GM18907 (cell line): ENCODE results near the gene ACSS1.
A peak's percentile ranks its signal among the peaks of the same experiment; 100 is the strongest.

Experiments
- ATAC-seq: cut with Tn5 transposase; IDR thresholded peaks from one replicate; pipeline ENCODE4 v1.9.1; 2021; ENCODE audit warnings: mild to moderate bottlenecking, moderate library complexity; ENCODE audit not compliant: unreplicated experiment

ACSS1 gene

DNA sequence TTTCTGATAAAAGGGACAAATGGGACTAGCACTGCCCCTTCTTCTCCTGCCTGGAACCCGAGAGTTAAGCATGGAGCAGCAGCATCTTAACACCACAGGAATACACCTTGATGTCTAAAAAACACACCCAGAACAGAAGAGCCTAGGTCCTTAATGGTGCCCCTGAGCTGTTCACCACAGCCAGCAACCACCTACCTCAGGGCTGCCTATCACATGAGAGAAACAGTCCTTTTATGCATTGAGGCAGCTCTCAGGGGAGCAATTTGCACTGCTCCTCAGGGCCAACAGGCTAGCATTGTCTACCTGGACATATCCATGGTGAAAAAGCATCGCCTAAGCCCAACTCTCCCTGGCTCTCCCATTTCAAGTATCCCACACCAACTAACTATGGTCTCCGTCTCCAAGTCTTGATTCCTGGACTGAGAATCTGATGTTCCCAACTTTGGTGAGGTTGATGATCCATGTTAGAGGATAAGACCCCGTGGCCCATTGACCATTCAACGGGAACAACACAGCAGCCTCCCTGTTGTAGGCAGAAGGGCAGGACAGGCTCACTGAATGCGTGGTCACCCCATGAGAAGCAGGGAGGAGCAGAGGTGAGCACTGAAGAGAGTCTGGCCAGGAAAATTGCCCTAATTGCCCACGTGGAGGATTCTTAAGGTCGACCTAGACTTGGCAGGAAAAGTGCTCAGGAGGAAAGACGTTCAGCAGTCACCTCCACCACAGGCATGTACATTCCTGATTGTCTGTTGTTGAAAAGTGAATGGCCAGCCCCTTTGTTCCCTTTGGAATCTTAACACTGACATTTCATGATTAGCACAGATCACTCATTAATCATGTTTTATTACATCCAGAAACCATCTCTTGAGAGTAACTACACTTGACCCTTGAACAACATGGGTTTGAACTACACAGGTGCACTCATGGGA, 61.2 kb downstream of the ACSS1 start:
- ATAC-seq = no peak

DNA sequence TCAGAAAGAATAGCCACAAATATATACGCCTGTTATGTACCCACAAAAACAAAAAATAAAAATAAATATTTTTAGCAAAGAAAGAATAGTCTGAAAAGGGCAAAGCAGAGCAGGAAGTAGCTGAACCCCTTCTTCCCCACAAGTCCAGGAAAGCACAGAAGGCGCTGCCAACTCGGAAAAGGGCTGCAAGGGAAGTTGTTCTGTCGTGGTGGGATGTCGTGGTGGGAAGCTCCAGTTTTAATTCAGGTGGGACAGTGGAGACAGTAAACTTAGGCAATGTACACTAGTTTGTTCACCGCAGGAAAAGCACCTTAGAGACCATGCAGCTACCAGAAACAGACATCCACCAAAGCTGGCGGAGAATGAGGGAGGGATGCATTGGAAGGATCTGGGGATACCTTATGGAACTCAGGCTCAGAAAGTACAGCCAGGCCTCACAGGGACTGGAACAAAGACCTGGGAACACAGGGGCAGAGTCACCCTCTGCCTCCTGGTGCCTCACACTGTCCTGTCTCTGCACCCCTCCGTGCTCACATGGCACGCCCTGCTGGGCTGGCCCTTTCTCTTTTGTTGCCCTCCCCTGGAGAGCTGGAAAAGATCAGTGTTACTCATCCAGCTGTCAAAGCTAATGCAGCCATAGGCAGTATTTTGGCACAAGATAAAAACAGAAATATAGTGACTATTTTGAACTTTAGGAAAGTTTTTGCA, 62.0 kb downstream of the ACSS1 start:
- no peak for ATAC-seq

DNA sequence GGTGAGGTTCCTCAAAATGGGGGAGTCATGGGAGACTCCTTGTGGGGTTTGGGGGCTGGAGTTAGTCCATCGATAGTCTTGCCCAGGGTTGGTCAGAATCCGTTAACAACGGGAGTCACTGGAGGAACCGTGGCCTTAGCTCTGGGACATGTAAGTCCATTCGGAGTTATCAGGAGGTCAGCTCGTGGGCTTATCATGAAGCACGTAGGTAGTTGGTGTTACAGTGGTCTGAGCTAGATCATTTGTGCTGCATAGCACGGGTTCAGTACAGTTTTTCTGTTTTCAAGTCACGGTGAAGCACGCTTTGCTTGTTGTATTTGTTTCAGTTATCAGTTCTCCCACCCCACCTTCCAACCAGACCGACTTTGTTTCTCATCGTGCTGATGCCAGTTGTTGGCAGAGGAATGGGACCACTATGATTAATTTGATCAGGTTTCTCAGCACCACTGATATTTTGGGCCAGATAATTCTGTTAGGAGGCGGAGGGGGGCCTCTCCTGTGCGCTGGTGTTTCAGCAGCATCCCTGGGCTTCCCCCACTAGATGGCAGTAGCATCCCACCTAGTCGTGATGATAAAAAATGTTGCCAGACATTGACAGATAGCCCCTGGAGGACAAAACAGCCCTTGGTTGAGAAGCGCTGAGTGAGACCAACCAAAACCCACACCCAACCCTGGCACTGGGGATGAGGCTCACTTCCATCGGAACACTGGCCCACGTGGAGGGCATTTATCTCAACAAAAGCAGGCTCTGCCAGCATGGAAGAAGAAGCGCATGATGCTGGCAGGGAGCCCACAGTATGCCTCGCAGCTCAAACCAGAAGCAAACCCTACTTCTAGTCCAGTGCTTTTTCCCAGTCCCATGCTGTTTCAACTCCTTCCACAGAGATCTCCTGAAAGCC, 63.2 kb downstream of the ACSS1 start:
- no peak for ATAC-seq

DNA sequence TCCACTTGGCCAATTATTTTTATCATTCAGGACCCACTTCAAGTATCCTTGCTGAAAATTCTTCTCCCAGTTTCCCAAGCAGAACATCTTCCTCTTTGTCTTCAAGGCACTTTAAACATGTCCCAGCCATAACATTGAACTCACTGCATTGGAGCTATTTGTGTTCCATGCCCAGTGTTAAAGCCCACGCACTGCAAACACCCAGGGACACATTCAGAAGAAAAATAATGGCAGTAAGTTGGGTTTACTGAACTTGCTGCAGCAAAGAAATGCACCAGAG, 63.8 kb downstream of the ACSS1 start:
- ATAC-seq = no peak

DNA sequence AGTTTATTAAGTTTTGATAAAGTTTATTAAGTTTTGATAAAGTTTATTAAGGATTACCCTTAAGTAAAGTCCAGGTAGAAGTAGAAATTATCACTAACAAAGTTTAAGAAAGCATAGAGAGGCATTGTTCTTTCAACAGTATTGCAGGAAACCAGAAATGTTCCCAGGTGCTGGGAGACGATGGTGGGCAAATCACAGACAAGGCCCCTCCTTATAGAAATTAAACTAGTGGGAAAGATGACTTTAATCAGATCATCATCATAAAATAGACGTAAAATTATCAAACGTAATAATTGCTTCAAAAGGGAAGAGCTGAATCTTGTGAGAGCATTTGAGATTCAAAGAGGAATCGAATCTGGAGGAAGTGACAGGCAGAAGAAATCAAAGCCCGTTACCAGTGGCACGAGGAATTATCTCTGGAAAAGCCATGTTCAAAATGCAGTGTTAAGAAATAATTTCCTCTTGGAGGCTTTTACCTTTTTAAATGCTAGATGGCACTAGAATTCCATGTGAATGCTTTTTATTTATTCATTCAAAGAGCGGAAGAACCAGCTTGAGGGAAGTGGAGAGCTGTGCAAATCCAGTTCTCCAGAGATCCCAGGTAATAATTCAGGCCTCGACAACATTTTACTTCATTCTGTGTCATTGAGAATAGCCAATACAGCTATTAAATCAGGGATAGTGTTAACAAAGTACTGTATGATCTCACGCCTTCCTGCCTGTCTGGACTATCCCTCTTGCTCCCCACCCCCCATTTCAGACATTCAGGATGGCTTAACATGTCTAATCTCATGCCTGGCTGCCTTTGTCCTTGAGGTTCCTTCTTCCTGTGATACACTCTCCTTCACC, 64.4 kb downstream of the ACSS1 start:
- ATAC-seq = no peak

- ATAC-seq = peak; percentile 96
These were observed 65.3 kb downstream of the ACSS1 start, which contains the start of gene APMAP for GRCh38 chr20:24992487-24993205. TSS of gene APMAP (minus strand) at chr20:24992751. CDS start at chr20:24992688, 63 bp downstream.

GRCh38 chr20:24991897-24992486, 65.9 kb downstream of the ACSS1 start:
- peak; percentile 33 for ATAC-seq

GRCh38 chr20:24990810-24991252, 67.1 kb downstream of the ACSS1 start:
- ATAC-seq = no peak

DNA sequence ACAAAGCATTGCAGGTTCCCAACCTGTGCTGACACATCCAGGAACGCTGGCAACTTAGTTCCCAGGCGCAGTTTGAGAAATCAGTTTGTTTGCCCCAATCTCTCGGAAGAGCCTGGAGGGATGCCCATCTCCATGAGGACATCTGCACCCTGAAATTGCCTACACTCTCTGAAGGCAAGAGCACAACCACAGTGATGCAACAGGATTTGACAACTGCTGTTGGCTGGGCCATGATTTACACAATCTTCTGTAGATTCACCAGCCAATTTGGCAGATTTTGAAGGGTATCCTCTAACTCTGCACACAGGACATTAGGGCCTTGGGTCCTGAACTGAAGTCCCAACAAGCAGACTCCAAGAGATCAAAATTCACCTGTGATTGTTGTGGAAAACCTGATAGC, 68.8 kb downstream of the ACSS1 start:
- no peak for ATAC-seq

DNA sequence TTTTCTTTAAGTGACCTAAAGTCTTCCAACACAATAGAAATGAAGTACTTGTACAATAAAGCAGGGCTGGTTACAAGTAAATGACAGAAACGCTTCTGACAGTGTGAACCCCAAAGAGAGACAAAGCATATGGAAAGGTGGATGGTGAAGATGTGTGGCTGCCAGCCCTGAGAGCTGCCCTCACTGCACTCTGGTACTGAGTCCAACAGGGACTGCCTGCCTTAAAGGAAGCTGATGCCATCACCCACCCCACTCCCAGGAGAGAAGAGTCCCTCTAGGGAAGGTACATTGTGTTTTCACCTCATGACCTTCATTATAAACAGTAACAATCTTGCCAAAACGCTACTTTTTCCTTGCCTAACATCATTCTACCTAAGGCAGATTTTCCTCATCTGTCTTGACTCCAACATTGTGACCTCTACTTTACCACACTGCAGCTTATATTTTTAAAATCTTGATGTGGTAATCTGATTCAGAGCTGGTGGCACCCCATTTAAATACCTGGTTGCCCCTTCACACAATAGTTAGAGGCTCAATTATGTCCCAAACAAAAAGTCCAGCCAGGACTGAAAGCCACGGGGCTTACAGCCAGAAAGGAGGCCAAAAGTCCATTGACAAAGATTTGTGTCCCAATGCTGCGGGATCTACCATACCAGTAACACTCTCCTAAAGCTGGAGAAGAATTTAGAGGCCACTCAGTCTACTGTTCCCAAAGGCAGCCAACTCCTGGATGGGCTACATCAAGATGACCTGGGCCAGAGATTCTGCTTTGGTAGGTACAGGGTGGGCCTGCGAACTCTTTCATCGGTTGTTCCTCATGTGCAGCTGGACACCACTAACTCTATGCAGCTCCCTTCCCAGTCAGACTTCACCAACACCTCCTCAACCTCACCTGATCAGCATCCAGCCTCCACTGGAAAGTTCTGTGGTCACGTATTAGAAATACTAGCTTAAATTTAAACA, 69.8 kb downstream of the ACSS1 start:
- ATAC-seq = no peak

GRCh38 chr20:24987244-24987643, 70.7 kb downstream of the ACSS1 start:
- ATAC-seq = no peak

DNA sequence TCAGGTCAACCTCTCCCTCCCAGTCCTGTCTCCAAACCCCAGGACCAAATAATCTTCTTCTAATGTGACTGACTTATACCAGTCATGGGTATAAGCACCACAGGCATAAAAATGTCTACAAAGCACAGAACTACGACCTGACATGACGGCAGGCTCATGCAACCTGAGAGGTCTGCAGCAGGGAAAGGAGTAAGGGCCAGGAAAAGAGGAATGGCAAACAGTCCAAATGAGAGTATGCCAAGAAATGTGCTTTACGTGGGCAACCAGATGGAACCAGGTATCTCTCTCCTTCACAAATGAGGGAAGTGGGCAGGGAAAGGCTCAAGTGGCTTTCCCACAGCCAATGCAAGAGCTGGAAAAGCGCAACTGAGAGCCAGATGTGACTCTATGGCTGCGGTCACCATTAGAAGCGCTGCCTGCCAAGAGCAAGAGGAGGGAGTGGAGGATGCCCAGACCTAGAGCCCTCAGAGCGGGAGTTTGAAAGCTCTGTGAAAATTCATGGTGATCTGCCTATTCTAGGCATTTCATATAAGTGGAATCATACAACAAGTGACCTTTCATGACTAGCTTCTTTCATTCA, 71.4 kb downstream of the ACSS1 start:
- no peak for ATAC-seq

GRCh38 chr20:24985802-24986201, 72.1 kb downstream of the ACSS1 start:
- no peak for ATAC-seq

DNA sequence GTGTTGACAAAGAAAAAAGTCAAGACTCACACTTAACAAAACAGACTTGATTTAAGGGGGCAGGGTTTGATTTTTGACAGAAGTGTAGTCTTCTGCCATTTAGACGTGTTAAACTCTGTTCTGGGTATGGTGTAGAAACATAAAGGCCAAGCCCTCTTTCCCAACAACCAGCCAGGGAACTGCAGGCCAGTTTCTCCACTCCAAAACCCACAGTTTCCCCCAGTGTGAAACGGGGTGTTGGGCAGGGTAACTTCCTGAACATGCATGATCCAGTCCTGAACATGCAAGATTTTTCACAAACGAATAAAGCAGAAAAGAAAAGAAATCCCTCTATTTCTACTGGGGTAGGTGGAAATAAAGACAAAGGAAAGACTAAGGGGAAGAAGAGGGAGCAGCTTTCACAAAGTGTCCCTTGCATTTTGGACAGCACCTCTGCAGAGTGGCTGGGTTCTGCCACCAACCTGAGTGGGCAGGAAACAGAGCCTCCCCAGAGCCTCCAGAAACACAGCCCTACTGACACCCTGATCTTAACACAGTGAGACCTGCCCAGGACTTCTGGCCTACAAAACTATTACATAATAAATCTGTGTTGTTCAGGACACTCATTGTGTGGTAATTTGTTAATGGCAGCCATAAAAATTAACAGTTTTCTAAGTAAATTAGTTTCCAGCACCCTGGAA, 72.8 kb downstream of the ACSS1 start:
- no peak for ATAC-seq

GRCh38 chr20:24983896-24984295, 74.0 kb downstream of the ACSS1 start:
- ATAC-seq = no peak

DNA sequence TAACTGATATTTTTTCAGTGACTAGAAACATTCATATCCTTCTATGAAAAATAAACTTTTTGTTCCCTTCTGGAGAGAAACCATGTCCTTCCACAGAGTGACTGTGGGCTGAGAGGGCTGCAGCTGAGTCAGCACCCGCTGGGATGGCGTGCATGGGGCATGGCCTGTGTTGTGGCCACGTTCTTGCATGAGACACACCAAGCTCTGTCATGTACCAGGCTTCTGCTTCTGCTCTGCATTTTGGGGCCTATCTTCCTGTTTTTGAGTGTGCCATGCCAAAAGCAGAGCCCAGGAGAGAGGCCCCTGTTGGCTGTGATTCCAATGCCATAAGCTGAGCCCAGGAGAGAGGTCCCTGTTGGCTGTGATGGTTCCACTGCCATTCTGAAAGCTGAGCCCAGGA, 76.1 kb downstream of the ACSS1 start:
- ATAC-seq = no peak

GRCh38 chr20:24981282-24981681, 76.7 kb downstream of the ACSS1 start:
- ATAC-seq = no peak
